ENCODE measurements around the gene UCKL1. TPM values are rescaled to one million over a fixed set of nuclear protein-coding genes. Genes with fewer than 3 reads are reported as not detected.

Gene UCKL1
- total and polyA plus RNA-seq, 12 donors = 12.1 to 101 (median 37.8) TPM

- H3K27ac ChIP-seq = no peak overlapping the region
- no peaks in the 10 kb centered on the region for H3K27me3 ChIP-seq
- TF ChIP-seq POLR2A (IDR thresholded peaks at IDR 0.05) = no peak
- no peak for TF ChIP-seq CTCF (IDR thresholded peaks at IDR 0.05)
- H3K4me1 ChIP-seq (replicated peaks in 1 of 2) = peaks cover 17 to 21% of the 10 kb centered on the region in 2 donors
- intact Hi-C loops (cut with DNase I) = no loop called here
- H3K9me3 ChIP-seq (replicated peaks in 1 of 3) = no peaks in the 10 kb centered on the region
- 84 to 91% (median 90%) methylated on average over 7 of the region's 7 CpGs for WGBS, 4 donors
- H3K4me3 ChIP-seq = no peak overlapping the region
- no peak for DNase-seq
- H3K36me3 ChIP-seq (replicated peaks in 1 of 2) = peaks cover 0 to 41% of the 10 kb centered on the region in 2 donors
These were observed 63.8 kb downstream of the UCKL1 start for GRCh38 chr20:63892402-63892801.

GRCh38 chr20:63891061-63892002, 64.9 kb downstream of the UCKL1 start:
- WGBS, 4 donors = 89 to 93% (median 90%) methylated on average over 19 to 29 of the region's 29 CpGs
- Histone ChIP-seq H3K9me3 (replicated peaks in 1 of 3) (no peaks in the 10 kb centered on the region), H3K36me3 (replicated peaks in 1 of 2) (peaks cover 0 to 47% of the 10 kb centered on the region in 2 donors), H3K27me3 (no peaks in the 10 kb centered on the region), H3K4me3 (no peak overlapping the region), H3K4me1 (replicated peaks in 1 of 2) (peaks cover 8 to 11% of the 10 kb centered on the region in 2 donors), H3K27ac (no peak overlapping the region)
- intact Hi-C loops (cut with DNase I) = no loop called here
- no peak for DNase-seq
- TF ChIP-seq POLR2A (IDR thresholded peaks at IDR 0.05) (no peak), CTCF (IDR thresholded peaks at IDR 0.05) (no peak)

GRCh38 chr20:63890616-63891015, 65.6 kb downstream of the UCKL1 start:
- Histone ChIP-seq H3K27ac (no peak overlapping the region), H3K9me3 (replicated peaks in 1 of 3) (no peaks in the 10 kb centered on the region), H3K4me1 (replicated peaks in 1 of 2) (peaks cover 7 to 8% of the 10 kb centered on the region in 2 donors), H3K36me3 (replicated peaks in 1 of 2) (peaks cover 0 to 52% of the 10 kb centered on the region in 2 donors), H3K27me3 (no peaks in the 10 kb centered on the region), H3K4me3 (no peak overlapping the region)
- intact Hi-C loops (cut with DNase I) = no loop called here
- TF ChIP-seq CTCF (IDR thresholded peaks at IDR 0.05) (no peak), POLR2A (IDR thresholded peaks at IDR 0.05) (no peak)
- no peak for DNase-seq
- 82 to 92% (median 87%) methylated on average over 5 to 7 of the region's 7 CpGs for WGBS, 4 donors

GRCh38 chr20:63890201-63890576, 66.0 kb downstream of the UCKL1 start:
- intact Hi-C loops (cut with DNase I) = no loop called here
- Histone ChIP-seq H3K36me3 (replicated peaks in 1 of 2) (peaks cover 0 to 56% of the 10 kb centered on the region in 2 donors), H3K4me3 (no peak overlapping the region), H3K27me3 (no peaks in the 10 kb centered on the region), H3K4me1 (replicated peaks in 1 of 2) (peaks cover 7 to 8% of the 10 kb centered on the region in 2 donors), H3K9me3 (replicated peaks in 1 of 3) (no peaks in the 10 kb centered on the region), H3K27ac (no peak overlapping the region)
- WGBS, 4 donors = 74 to 87% (median 86%) methylated on average over 7 of the region's 7 CpGs
- no peak for DNase-seq
- TF ChIP-seq CTCF (IDR thresholded peaks at IDR 0.05) = no peak
- no peak for TF ChIP-seq POLR2A (IDR thresholded peaks at IDR 0.05)

MicroRNAs encoded within 50 kb of the gene (microRNA counts, 767-probe panel; counts per million panel counts)
- microRNA hsa-miR-1914-5p (0 counts per million in 2 donors), microRNA hsa-miR-647 (0 counts per million in 2 donors), microRNA hsa-miR-941 (0 counts per million in 2 donors)

Small RNAs within 50 kb of the gene (microRNA-seq; reads per million reads assigned to microRNA genes)
- 0 to 3.4 (median 1.9) reads per million in 3 donors for gene MIR1914
- gene MIR647 = 0 to 0.45 (median 0) reads per million in 3 donors
- 0 reads per million in 3 donors for gene MIR941-1
- 0 reads per million in 3 donors for gene MIR941-2
- gene MIR941-3 = 0 reads per million in 3 donors
- gene MIR941-4 = 0 reads per million in 3 donors
- 0 reads per million in 3 donors for gene MIR941-5

Small RNAs within 50 kb of the gene (small RNA-seq; reads per million reads assigned to genes)
- gene MIR647 (0 reads per million in 2 donors), gene MIR941-2 (0 reads per million in 2 donors), gene MIR941-4 (0 reads per million in 2 donors), gene MIR941-5 (0 reads per million in 2 donors), gene RNU1-134P (0 reads per million in 2 donors)

Other genes starting within 250 kb of the UCKL1 start
- 10 to 100 TPM; 31.7 to 63.8 (median 42.0) TPM for gene ARFRP1, start 248.4 kb downstream of the UCKL1 start, total RNA-seq
- gene ARFRP1, start 248.4 kb downstream of the UCKL1 start, polyA plus RNA-seq = 10 to 100 TPM; 18.8 to 75.9 (median 52.2) TPM
- gene ZGPAT, start 248.4 kb downstream of the UCKL1 start, total RNA-seq = 10 to 100 TPM; 20.9 to 56.2 (median 31.0) TPM
- gene ZGPAT, start 248.4 kb downstream of the UCKL1 start, polyA plus RNA-seq = 100 to 1,000 TPM in 1 of 3 donors, 10 to 100 TPM in 1, 1 to 10 TPM in 1; 4.4 to 120 (median 61.7) TPM
- 10 to 100 TPM in 4 of 9 donors, 1 to 10 TPM in 5; 1.6 to 32.2 (median 6.3) TPM for gene LIME1, start 219.8 kb downstream of the UCKL1 start, total RNA-seq
- gene LIME1, start 219.8 kb downstream of the UCKL1 start, polyA plus RNA-seq = 100 to 1,000 TPM in 1 of 3 donors, 10 to 100 TPM in 1, under 1 TPM in 1; 0.22 to 103 (median 45.0) TPM
- gene SLC2A4RG, start 216.6 kb downstream of the UCKL1 start, total RNA-seq = 100 to 1,000 TPM in 1 of 9 donors, 10 to 100 TPM in 8; 28.4 to 122 (median 46.7) TPM
- gene SLC2A4RG, start 216.6 kb downstream of the UCKL1 start, polyA plus RNA-seq = 100 to 1,000 TPM in 2 of 3 donors, 1 to 10 TPM in 1; 7.9 to 210 (median 150) TPM
- gene ZBTB46, start 125.2 kb downstream of the UCKL1 start, total RNA-seq = 10 to 100 TPM in 5 of 9 donors, 1 to 10 TPM in 4; 7.7 to 22.4 (median 13.7) TPM
- gene ZBTB46, start 125.2 kb downstream of the UCKL1 start, polyA plus RNA-seq = 10 to 100 TPM in 1 of 3 donors, 1 to 10 TPM in 1, under 1 TPM in 1; 0.77 to 11.3 (median 5.4) TPM
- gene ABHD16B, start 94.9 kb downstream of the UCKL1 start, total RNA-seq = not detected
- gene ABHD16B, start 94.9 kb downstream of the UCKL1 start, polyA plus RNA-seq = 1 to 10 TPM in 1 of 3 donors, under 1 TPM in 1, not detected in 1; 0.54 to 1.2 TPM
- gene TPD52L2, start 91.1 kb downstream of the UCKL1 start, total RNA-seq = 100 to 1,000 TPM in 6 of 9 donors, 10 to 100 TPM in 3; 81.9 to 125 (median 112) TPM
- 100 to 1,000 TPM in 2 of 3 donors, 10 to 100 TPM in 1; 92.2 to 114 (median 110) TPM for gene TPD52L2, start 91.1 kb downstream of the UCKL1 start, polyA plus RNA-seq
- gene DNAJC5, start 61.3 kb downstream of the UCKL1 start, total RNA-seq = 10 to 100 TPM; 53.8 to 78.0 (median 64.7) TPM
- gene DNAJC5, start 61.3 kb downstream of the UCKL1 start, polyA plus RNA-seq = 10 to 100 TPM; 26.5 to 31.7 (median 29.7) TPM
- 10 to 100 TPM in 7 of 9 donors, 1 to 10 TPM in 2; 8.5 to 24.7 (median 14.0) TPM for gene ZNF512B, start 13.5 kb upstream of the UCKL1 start, total RNA-seq
- gene ZNF512B, start 13.5 kb upstream of the UCKL1 start, polyA plus RNA-seq = 10 to 100 TPM in 2 of 3 donors, 1 to 10 TPM in 1; 3.5 to 39.4 (median 12.1) TPM
- gene SAMD10, start 23.2 kb upstream of the UCKL1 start, total RNA-seq = 1 to 10 TPM; 1.1 to 8.8 (median 4.5) TPM
- 1 to 10 TPM; 1.7 to 8.4 (median 4.4) TPM for gene SAMD10, start 23.2 kb upstream of the UCKL1 start, polyA plus RNA-seq
- 10 to 100 TPM; 49.4 to 73.9 (median 57.6) TPM for gene PRPF6, start 24.7 kb upstream of the UCKL1 start, total RNA-seq
- gene PRPF6, start 24.7 kb upstream of the UCKL1 start, polyA plus RNA-seq = 10 to 100 TPM; 48.3 to 49.8 (median 49.1) TPM
- 1 to 10 TPM in 2 of 9 donors, under 1 TPM in 7; 0.13 to 1.9 (median 0.42) TPM for gene C20orf204, start 79.8 kb upstream of the UCKL1 start, total RNA-seq
- gene C20orf204, start 79.8 kb upstream of the UCKL1 start, polyA plus RNA-seq = 1 to 10 TPM in 2 of 3 donors, under 1 TPM in 1; 0.05 to 4.8 (median 1.6) TPM
- gene SOX18, start 93.2 kb upstream of the UCKL1 start, total RNA-seq = 10 to 100 TPM in 5 of 9 donors, 1 to 10 TPM in 3, under 1 TPM in 1; 0.89 to 45.2 (median 30.4) TPM
- 10 to 100 TPM in 2 of 3 donors, under 1 TPM in 1; 0.59 to 51.0 (median 16.2) TPM for gene SOX18, start 93.2 kb upstream of the UCKL1 start, polyA plus RNA-seq
- 10 to 100 TPM; 12.6 to 78.6 (median 51.2) TPM for gene TCEA2, start 106.8 kb upstream of the UCKL1 start, total RNA-seq
- 100 to 1,000 TPM in 2 of 3 donors, 10 to 100 TPM in 1; 19.6 to 184 (median 132) TPM for gene TCEA2, start 106.8 kb upstream of the UCKL1 start, polyA plus RNA-seq
- 10 to 100 TPM in 8 of 9 donors, 1 to 10 TPM in 1; 5.7 to 42.0 (median 16.0) TPM for gene RGS19, start 123.1 kb upstream of the UCKL1 start, total RNA-seq
- 10 to 100 TPM in 2 of 3 donors, 1 to 10 TPM in 1; 3.0 to 13.5 (median 12.4) TPM for gene RGS19, start 123.1 kb upstream of the UCKL1 start, polyA plus RNA-seq
- 1 to 10 TPM; 1.6 to 5.7 (median 3.0) TPM for gene OPRL1, start 123.7 kb upstream of the UCKL1 start, total RNA-seq
- 1 to 10 TPM in 1 of 3 donors, under 1 TPM in 2; 0.24 to 1.6 (median 0.88) TPM for gene OPRL1, start 123.7 kb upstream of the UCKL1 start, polyA plus RNA-seq
- gene LKAAEAR1, start 128.0 kb upstream of the UCKL1 start, total RNA-seq = under 1 TPM in 1 of 9 donors, not detected in 8; 0.28 TPM
- gene LKAAEAR1, start 128.0 kb upstream of the UCKL1 start, polyA plus RNA-seq = 1 to 10 TPM in 2 of 3 donors, not detected in 1; 1.1 to 1.2 TPM
- gene NPBWR2, start 151.1 kb upstream of the UCKL1 start, total RNA-seq = under 1 TPM in 2 of 9 donors, not detected in 7; 0.34 to 0.42 TPM
- gene NPBWR2, start 151.1 kb upstream of the UCKL1 start, polyA plus RNA-seq = under 1 TPM in 2 of 3 donors, not detected in 1; 0.18 to 0.32 TPM
- 1 to 10 TPM in 8 of 9 donors, under 1 TPM in 1; 0.61 to 6.7 (median 2.1) TPM for gene MYT1, start 208.0 kb upstream of the UCKL1 start, total RNA-seq
- gene MYT1, start 208.0 kb upstream of the UCKL1 start, polyA plus RNA-seq = 1 to 10 TPM; 2.4 to 8.5 (median 5.1) TPM